GM12878 (cell line): ENCODE data around the gene SLC36A3. TPM values are rescaled to one million over a fixed set of nuclear protein-coding genes. Genes with fewer than 3 reads are reported as not detected.

Experiments
- ATF7 ChIP-seq: fragments of 450-650 bp; IDR thresholded peaks from 2 replicates; pipeline ENCODE4 v1.6.1; 2016; ENCODE audit warnings: low read depth, mild to moderate bottlenecking
- CBFB ChIP-seq: IDR thresholded peaks from 2 replicates; pipeline ENCODE4 v1.6.1; 2016; ENCODE audit warnings: antibody characterized with exemption, low read depth
- CHD1 ChIP-seq: IDR thresholded peaks from 2 replicates; pipeline ENCODE4 v1.6.1; 2012; ENCODE audit warnings: low read depth, low read length, improper control_type of control experiment
- CHD4 ChIP-seq: fragments of 200-600 bp; sonication (generic); IDR thresholded peaks from 2 replicates; pipeline ENCODE4 v1.6.1; 2016; ENCODE audit warnings: mild to moderate bottlenecking
- IKZF1 ChIP-seq: fragments of 450-650 bp; conservative IDR thresholded peaks from 2 replicates; pipeline ENCODE4 v1.6.1; 2017; ENCODE audit warnings: antibody characterized with exemption, mild to moderate bottlenecking
- KAT2A ChIP-seq: conservative IDR thresholded peaks from 2 replicates; pipeline ENCODE4 v1.6.1; 2011; ENCODE audit warnings: low read depth, low read length; ENCODE audit not compliant: control insufficient read depth
- LARP7 ChIP-seq: fragments of 450-650 bp; IDR thresholded peaks from 2 replicates; pipeline ENCODE4 v1.6.1; 2017; ENCODE audit warnings: mild to moderate bottlenecking
- MXI1 ChIP-seq: fragments of 150-350 bp; IDR thresholded peaks from 2 replicates; pipeline ENCODE4 v1.6.1; 2011; ENCODE audit warnings: low read depth, mild to moderate bottlenecking, inconsistent platforms, low read length, improper control_type of control experiment
- POLR2AphosphoS5 ChIP-seq: IDR thresholded peaks from 2 replicates; pipeline ENCODE4 v1.6.1; 2011; ENCODE audit warnings: mild to moderate bottlenecking, low read length, inconsistent platforms
- RBBP5 ChIP-seq: fragments of 200-600 bp; sonication (generic); conservative IDR thresholded peaks from 2 replicates; pipeline ENCODE4 v1.6.1; 2016
- REST ChIP-seq: IDR thresholded peaks from 2 replicates; pipeline ENCODE4 v1.6.1; 2012; ENCODE audit warnings: mild to moderate bottlenecking, low read depth, low read length
- SMAD1 ChIP-seq: fragments of 450-650 bp; IDR thresholded peaks from 2 replicates; pipeline ENCODE4 v1.6.1; 2018; ENCODE audit warnings: mild to moderate bottlenecking, low read depth; ENCODE audit not compliant: partially characterized antibody
- SMAD5 ChIP-seq: IDR thresholded peaks from 2 replicates; pipeline ENCODE4 v1.6.1; 2016; ENCODE audit warnings: antibody characterized with exemption, low read depth
- SUPT20H ChIP-seq: IDR thresholded peaks from 2 replicates; pipeline ENCODE4 v1.6.1; 2011; ENCODE audit warnings: low read depth, mild to moderate bottlenecking, low read length, moderate library complexity, borderline replicate concordance; ENCODE audit not compliant: control insufficient read depth
- TAF1 ChIP-seq: IDR thresholded peaks from 2 replicates; pipeline ENCODE4 v1.6.1; 2011; ENCODE audit warnings: mild to moderate bottlenecking, low read depth, low read length, borderline replicate concordance
- TARDBP ChIP-seq: IDR thresholded peaks from 2 replicates; pipeline ENCODE4 v1.6.1; 2016; ENCODE audit warnings: borderline replicate concordance
- ZBED1 ChIP-seq: IDR thresholded peaks from 2 replicates; pipeline ENCODE4 v1.6.1; 2016; ENCODE audit warnings: borderline replicate concordance
- ZBTB11 ChIP-seq: fragments of 450-650 bp; formaldehyde crosslinking; IDR thresholded peaks from 2 replicates; pipeline ENCODE4 v1.5.0; 2022; ENCODE audit warnings: mild to moderate bottlenecking, missing genetic modification characterization
- ZNF24 ChIP-seq: fragments of 450-650 bp; IDR thresholded peaks from 2 replicates; pipeline ENCODE4 v1.6.1; 2017; ENCODE audit warnings: antibody characterized with exemption, mild to moderate bottlenecking
- ZNF592 ChIP-seq: fragments of 450-650 bp; IDR thresholded peaks from 2 replicates; pipeline ENCODE4 v1.6.1; 2017; ENCODE audit warnings: mild to moderate bottlenecking, moderate library complexity
- polyA plus RNA-seq, 11 experiments: library from polyadenylated mRNA; depleted of rRNA in 4 of 11; unstranded in 6 of 11; stranded (reverse) in 5 of 11; fragments of >200 nt; fragmentation: Nextera tagmentation in 4 of 11; fragmentation: Illumina TruSeq in 1 of 11; extraction: Ambion mirVana in 4 of 11; extraction: Trizol in 1 of 11; gene quantifications; 1 replicate in 1 of 11; 2 replicates in 10 of 11; pipeline versions ENCODE4 v1.2.1 to v1.2.3, GENCODE V29; 2011 to 2016; ENCODE audit warnings: inconsistent platforms in 2 of 11, missing spikeins in 2 of 11, low read depth in 1 of 11
- total RNA-seq, 4 experiments: library from RNA; depleted of rRNA in 3 of 4; stranded (reverse); fragments of >200 nt in 3 of 4; fragmentation: Illumina TruSeq in 1 of 4; extraction: Trizol in 1 of 4; gene quantifications; 2 replicates each; pipeline versions ENCODE4 v1.2.1 to v1.2.3, GENCODE V29; 2013 to 2021

SLC36A3 gene
- total and polyA plus RNA-seq, 10 of the 15 experiments (the other 5 are each of a cell fraction or from before 2014, with no cell fraction given) = 0.03 TPM; not detected in 9

GRCh38 chr5:151234476-151235238 lies 68.9 kb downstream of the SLC36A3 start (continued):
- TF ChIP-seq ZBTB11 (CRISPR knock-in tag) = no peak
- no peak for TF ChIP-seq REST
- TF ChIP-seq RBBP5 = no peak
- peak; percentile 75; the same call in 1 of the 2 replicates for TF ChIP-seq CBFB
- no peak for TF ChIP-seq CHD1
- TF ChIP-seq SUPT20H = no peak
- TF ChIP-seq TARDBP = no peak
- peak; percentile 41; the same call in 1 of the 2 replicates for TF ChIP-seq IKZF1
- peak; percentile 76; the same call in 1 of the 2 replicates for TF ChIP-seq MXI1
- no peak for TF ChIP-seq SMAD1
- peak; percentile 67 for TF ChIP-seq POLR2AphosphoS5
- TF ChIP-seq KAT2A = no peak
- TF ChIP-seq ZBED1 = no peak
- no peak for TF ChIP-seq ATF7
- no peak for TF ChIP-seq LARP7
- no peak for TF ChIP-seq ZNF592
- TF ChIP-seq CHD4 = no peak
- no peak for TF ChIP-seq SMAD5
- no peak for TF ChIP-seq TAF1
- no peak for TF ChIP-seq ZNF24
